Measurements from ENCODE around the gene ENKUR.
A peak's percentile ranks its signal among the peaks of the same experiment; 100 is the strongest.
"Not testable (repeated sequence)": the region's sequence is repeated elsewhere in the genome, so short reads cannot be mapped to it uniquely, and the experiment has no call there.

The ENKUR gene

DNA sequence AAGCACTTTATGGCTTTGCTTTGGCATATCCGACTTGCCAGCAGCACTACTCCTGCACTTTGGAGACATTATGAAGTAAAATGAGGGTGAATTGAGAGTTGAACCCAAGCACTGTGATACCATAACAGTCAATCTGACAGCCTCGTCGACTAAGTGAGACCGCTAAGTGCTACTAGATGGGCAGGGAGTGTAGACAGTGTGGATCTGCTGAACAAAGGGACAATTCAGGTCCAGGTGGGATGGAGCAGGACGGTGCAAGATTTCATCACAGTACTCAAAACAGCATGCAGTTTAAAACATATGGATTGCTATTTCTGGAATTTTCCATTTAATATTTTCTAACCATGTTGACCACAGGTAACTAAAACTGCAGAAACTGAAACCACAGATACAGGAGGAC lies 42.8 kb downstream of the ENKUR start:
- no peak for DNase-seq (ENCODE audit: low read depth)

- no peak for DNase-seq (ENCODE audit: low read depth)
Observed at GRCh38 chr10:24971374-24971773, 44.6 kb downstream of the ENKUR start.

DNA sequence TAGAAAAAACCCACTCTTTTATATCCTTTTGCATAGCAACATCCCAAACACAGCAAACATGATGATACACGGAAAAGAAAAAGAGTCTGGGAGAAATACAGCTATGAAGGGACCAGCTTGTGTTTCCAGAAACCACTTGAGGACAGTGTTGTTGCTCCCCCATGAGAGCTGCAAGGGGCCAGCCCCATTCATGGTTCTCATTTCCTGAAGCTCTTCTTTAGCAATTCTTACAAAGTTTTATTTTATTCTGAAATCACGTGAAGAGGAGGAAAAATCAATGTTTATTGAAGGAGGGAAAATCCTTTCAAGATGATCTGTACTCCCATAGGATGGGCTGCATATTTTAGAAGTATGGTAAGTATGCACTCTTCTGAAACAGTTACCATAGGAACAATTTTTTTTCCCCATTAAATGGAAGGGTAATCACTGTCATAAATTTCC lies 46.1 kb downstream of the ENKUR start:
- no peak for DNase-seq (ENCODE audit: low read depth)

GRCh38 chr10:24968951-24969350 lies 47.0 kb downstream of the ENKUR start:
- DNase-seq (ENCODE audit: low read depth) = not testable (repeated sequence)

DNA sequence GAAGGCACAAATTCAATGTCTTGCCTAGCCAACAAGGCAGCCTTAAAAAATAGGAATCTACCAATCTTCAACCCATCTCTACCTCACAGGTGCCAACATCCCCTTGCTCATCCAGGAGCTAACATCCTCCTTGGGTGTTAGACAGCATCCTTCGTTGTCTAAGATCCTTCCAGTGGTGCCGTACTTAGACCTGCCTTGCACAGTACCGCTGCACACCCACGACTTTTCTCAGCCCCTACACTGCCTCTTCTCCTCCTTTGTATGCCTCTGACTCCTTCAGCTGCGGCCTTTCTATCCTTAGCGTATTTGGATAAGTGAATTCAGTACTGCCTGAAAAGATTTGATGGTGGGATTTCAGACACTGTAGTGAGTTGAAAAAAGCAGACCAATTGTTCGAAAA lies 47.6 kb downstream of the ENKUR start:
- DNase-seq (ENCODE audit: low read depth) = no peak

DNA sequence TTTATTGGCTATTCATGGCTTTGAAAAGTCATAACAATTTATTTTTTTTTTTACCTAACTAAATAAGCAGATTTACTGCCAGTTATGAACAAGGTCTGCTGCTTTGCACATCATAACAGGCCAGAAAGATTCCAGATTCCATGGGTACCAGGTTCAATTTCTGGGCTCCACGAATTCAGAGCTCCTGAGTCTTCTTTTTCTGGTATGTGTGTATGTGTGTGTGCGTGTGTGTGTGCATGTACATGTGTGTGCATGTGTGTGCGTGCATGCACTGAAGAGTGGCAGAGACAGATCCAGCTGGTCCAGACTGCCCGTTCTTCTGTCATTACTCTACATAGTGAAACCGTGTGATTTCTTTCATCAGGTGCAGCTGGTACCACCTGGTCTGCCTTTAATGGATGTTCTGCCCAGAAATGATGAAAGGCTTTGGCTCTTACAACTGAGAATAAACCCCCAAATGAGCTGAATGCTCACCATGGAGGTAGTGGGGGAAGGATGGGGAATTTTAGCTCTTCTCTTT lies 48.9 kb downstream of the ENKUR start:
- no peak for DNase-seq (ENCODE audit: low read depth)

DNA sequence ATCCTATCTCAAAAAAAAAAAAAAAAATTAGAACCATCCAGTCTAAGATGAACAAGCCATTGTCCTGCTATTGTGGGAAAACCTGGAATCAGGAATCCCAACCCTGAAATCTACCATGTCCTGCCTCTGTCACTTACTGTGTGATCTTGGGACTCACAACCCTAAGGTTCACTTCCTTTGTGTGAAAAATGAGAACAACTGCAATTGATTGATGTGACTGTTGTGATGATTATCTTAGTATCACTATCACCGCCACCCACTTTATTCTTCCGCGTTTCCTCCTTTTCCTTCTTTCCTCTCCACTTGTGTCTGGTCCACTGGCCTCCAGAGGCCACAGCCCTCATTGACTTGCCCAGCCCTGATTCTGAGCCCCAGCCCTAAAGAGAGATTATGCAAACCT lies 50.9 kb downstream of the ENKUR start:
- no peak for DNase-seq (ENCODE audit: low read depth)

- DNase-seq (ENCODE audit: low read depth) = no peak
Observed at GRCh38 chr10:24963521-24964041, 52.4 kb downstream of the ENKUR start.

- no peak for DNase-seq (ENCODE audit: low read depth)
Observed at GRCh38 chr10:24962995-24963394, 53.0 kb downstream of the ENKUR start.

DNA sequence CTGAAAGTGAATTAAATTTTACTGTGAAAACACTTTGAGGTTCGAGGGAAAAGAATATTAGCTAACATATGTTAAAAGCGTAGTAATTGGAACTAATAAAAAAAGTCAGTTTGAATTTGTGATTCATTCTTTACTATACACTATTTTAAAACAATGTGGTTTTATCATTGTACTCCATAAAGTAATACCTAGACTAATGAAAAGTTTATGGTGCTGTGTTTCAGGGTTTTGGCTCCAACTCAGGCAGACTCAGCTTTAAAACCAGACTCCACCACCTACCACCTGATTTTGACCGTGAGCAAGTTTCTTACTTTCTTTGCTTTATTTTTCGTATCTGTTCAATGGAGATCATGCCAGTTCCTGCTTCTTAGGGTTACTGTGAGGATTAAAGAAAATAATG lies 54.4 kb downstream of the ENKUR start:
- no peak for DNase-seq (ENCODE audit: low read depth)

GRCh38 chr10:24959382-24959730 lies 56.6 kb downstream of the ENKUR start:
- no peak for DNase-seq (ENCODE audit: low read depth)

- DNase-seq (ENCODE audit: low read depth) = no peak
Observed at GRCh38 chr10:24958721-24959381, 57.1 kb downstream of the ENKUR start.

DNA sequence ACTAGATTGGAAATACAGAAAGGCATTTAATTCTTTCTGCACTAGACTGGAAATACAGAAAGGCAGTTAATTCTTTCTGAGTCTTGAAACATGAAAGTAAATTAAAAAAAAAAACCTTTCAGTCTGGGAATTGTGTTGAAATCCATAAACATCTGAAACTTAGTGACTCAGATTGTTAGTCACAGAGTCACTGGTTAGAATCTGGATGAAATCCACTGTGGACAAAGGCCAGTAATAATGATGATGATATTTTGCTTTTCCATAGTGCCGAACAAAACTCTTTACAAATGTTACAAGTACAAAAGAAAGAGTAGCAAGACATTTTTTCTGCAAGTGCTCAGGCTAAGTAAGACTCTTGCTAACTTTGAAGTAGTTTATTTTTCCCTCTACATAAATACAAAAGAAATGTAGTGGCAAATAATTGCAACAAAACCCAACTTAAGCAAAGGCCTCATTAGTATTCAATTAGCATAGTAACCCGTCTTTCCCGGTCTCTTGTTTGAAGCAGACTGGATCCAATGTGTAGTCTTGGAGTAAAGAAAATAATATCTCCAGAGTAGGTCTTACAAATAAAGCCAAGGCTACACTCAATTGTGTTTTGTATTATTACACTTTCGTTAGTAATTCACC lies 57.8 kb downstream of the ENKUR start:
- no peak for DNase-seq (ENCODE audit: low read depth)

DNA sequence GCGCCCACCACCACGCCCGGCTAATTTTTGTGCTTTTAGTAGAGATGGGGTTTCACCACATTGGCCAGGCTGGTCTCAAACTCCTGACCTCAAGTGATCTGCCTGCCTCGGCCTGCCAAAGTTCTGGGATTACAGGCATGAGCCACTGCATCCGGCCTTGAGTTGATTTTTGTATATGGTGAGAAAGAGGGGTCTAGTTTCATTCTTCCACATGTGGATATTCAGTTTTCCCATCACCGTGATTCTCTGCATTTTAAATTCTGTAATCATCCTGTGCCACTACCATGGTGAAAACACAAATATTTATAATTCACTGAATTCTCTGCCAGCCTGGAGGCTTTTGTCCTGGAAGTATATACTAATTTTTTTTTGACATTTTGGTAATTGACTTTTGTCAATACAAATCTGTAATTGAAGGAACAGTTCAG lies 58.3 kb downstream of the ENKUR start:
- not testable (repeated sequence) for DNase-seq (ENCODE audit: low read depth)

DNA sequence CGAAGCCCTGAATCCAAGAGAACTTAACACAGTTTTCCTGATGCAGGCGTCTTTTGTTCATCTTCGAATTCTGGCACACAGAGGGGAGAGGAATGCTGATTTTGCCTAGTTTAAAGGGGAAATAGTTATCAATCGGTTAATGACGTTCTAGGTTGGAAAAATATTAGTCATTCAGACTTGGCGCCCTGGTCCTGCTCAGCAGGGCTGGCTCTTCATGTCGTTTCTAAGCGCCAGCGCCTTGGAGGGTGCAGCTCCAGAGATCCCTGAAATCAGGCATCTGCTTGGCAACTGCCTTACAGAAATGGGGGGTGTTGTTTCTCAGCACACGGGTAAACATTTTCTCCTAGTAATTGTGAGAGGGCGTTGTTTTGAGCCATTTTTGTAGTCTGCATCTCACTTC lies 62.3 kb downstream of the ENKUR start:
- no peak for DNase-seq (ENCODE audit: low read depth)

- peak; percentile 18 for DNase-seq (ENCODE audit: low read depth)
Observed at GRCh38 chr10:24952707-24953645, 63.0 kb downstream of the ENKUR start.

DNA sequence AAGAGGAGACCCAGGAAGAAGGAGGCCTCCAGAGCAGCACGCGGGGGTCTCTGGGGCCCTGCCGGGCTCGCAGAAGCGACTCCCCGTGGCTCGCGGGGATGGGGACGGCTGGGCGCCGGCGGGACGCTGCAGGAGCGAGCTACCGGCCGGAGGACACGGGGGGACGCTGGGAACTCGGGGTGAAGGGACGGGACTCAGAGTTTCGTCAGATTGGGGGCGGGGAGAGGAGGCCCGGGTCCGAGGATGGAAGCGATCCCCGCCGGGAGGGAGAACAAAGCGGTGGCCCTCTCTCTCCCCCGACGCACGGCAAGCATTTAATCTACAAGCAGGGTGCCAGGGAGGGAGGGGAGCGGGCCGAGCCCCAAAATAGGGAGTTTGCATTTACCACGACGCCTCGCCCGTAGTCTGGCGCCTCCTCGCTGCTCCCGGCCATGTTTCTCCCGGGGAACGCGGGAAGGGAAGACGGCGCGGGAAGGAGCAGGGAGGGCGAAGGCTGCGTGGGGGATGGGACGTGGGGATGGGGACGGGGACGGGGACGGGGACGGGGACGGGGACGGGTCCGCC lies 63.7 kb downstream of the ENKUR start, which contains the start of gene PRTFDC1:
Gene PRTFDC1, minus strand, starts transcription at position 464 of the 564 bp plus-strand sequence. Its CDS starts 31 bp downstream, at position 433.
- no peak for DNase-seq (ENCODE audit: low read depth)

DNA sequence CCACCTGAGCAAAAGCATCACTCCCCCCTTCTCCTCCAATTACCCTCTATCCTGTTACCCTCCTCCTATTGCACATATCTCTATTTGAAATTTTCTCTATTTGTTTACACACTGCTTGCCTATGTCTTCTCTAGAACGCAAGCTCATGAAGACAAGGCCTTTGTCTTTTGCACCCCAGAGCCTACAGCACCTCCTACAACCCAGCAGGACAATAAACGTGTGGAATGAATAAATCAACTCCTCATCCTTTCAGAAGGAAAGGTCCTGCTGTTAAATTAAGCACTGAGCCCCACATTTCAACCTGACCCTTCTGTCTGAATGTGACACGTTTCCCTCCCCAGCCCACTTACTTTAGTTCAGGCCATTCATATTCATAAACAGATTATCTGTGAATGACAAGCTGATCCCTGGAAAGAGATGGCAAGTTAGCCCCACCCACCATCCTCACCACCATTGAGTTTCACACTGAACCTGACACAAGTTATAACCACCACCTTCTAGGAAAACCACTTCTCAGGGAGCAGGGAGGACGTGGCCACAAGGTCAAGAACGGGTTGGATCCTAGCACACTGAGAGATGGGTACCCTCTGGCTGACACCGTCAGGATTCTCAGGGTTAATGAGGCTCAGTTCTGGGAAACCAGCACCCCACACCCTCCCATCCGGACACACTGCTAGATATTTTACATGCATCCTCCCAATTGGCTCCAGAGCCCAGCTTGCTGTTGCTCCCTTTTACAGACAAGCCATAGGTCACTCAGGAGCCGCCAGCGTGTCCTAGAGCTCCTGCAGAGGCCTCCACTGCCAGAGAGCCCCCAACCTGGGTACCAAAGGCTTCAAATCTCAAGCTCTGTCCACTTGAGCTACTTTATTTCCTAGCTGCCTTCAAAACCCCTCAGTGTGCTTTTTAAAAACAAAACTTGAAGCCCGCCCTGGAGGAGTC lies 64.5 kb downstream of the ENKUR start:
- DNase-seq (ENCODE audit: low read depth) = no peak

DNA sequence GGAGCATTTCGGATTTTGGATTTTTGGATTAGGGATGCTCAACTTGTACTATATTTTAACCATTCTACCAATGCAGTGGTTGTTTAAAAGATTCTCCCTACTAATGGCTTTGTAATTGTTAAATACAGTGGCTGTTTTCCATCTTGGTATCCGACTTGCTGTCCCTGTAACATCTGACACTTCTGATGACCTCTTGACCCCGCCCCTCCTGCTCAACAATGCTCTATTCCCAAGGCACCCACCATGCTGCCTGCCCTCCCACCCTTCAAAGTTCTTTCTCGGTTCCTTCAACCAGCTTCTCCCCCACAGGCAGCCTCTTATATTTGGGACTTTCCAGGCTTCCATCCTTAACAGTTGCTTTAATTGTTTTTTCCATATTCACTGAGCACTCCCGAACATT lies 65.5 kb downstream of the ENKUR start:
- DNase-seq (ENCODE audit: low read depth) = no peak

- no peak for DNase-seq (ENCODE audit: low read depth)
Observed at GRCh38 chr10:24949616-24950015, 66.3 kb downstream of the ENKUR start.

Data from activated T-cell treated with anti-CD3 and anti-CD28 coated beads for 24 hours (primary cell).